HepG2 (cell line): Measurements from ENCODE around the gene VPS4B. TPM values are rescaled to one million over a fixed set of nuclear protein-coding genes. Genes with fewer than 3 reads are reported as not detected.

Experiments
- ASH2L ChIP-seq: fragments of 300-600, 200-600 bp; sonication (generic); IDR thresholded peaks from 2 replicates; pipeline ENCODE4 v1.7.0; 2017; ENCODE audit warnings: low read depth, mild to moderate bottlenecking, moderate library complexity, mixed read lengths, low read length; ENCODE audit not compliant: insufficient read length
- KMT2A ChIP-seq: sonication (generic); formaldehyde crosslinking; IDR thresholded peaks from 2 replicates; pipeline ENCODE4 v1.4.0; 2020; ENCODE audit warnings: missing genetic modification reagents
- PPARG ChIP-seq: conservative IDR thresholded peaks from 2 replicates; pipeline ENCODE4 v1.6.1; 2016; ENCODE audit warnings: missing biosample characterization, missing genetic modification reagents
- SAP130 ChIP-seq: IDR thresholded peaks from 2 replicates; pipeline ENCODE4 v1.6.1; 2016; ENCODE audit warnings: low read depth
- SRF ChIP-seq: IDR thresholded peaks from 2 replicates; pipeline ENCODE4 v1.6.1; 2011; ENCODE audit warnings: mild to moderate bottlenecking, low read depth, low read length, moderate library complexity
- ZNF451 ChIP-seq: sonication (generic); formaldehyde crosslinking; IDR thresholded peaks from 2 replicates; pipeline ENCODE4 v1.5.0; 2020; ENCODE audit warnings: mild to moderate bottlenecking, missing genetic modification reagents
- ZNF484 ChIP-seq: sonication (generic); formaldehyde crosslinking; IDR thresholded peaks from 2 replicates; pipeline ENCODE4 v1.5.1; 2020; ENCODE audit warnings: mild to moderate bottlenecking, low read depth, missing genetic modification reagents, borderline replicate concordance
- polyA plus RNA-seq, 8 experiments: library from polyadenylated mRNA; depleted of rRNA in 3 of 8; stranded (reverse) in 7 of 8; unstranded in 1 of 8; fragments of >200 nt; fragmentation: Illumina TruSeq in 4 of 8; extraction: Trizol in 4 of 8; gene quantifications; 2 replicates each; pipeline versions ENCODE4 v1.2.1 to v1.2.3, GENCODE V29; 2011 to 2016; ENCODE audit warnings: low read depth in 4 of 8, missing spikeins in 1 of 8, mixed read lengths in 1 of 8; ENCODE audit not compliant: insufficient read depth in 1 of 8
- total RNA-seq, 5 experiments: library from RNA; depleted of rRNA; stranded (reverse); fragments of >200 nt; fragmentation: Illumina TruSeq; extraction: Trizol; gene quantifications; 2 replicates each; pipeline ENCODE4 v1.2.3, GENCODE V29; 2016; ENCODE audit warnings: low read depth in 1 of 5
- TF ChIP-seq, protein P1 (sequence below): sonication (generic); formaldehyde crosslinking; IDR thresholded peaks from 2 replicates; pipeline ENCODE4 v1.4.0; 2020; ENCODE audit warnings: mild to moderate bottlenecking, missing genetic modification reagents
- TF ChIP-seq, protein P2 (sequence below): sonication (generic); formaldehyde crosslinking; IDR thresholded peaks from 2 replicates; pipeline ENCODE4 v1.8.1; 2023; ENCODE audit warnings: mild to moderate bottlenecking, missing genetic modification reagents
- TF ChIP-seq, protein P3 (sequence below): sonication (generic); formaldehyde crosslinking; IDR thresholded peaks from 2 replicates; pipeline ENCODE4 v1.4.0; 2020; ENCODE audit warnings: mild to moderate bottlenecking, missing genetic modification reagents, borderline replicate concordance
- TF ChIP-seq, protein P4 (sequence below): sonication (generic); formaldehyde crosslinking; IDR thresholded peaks from 2 replicates; pipeline ENCODE4 v1.8.0; 2022; ENCODE audit warnings: missing genetic modification reagents, mild to moderate bottlenecking, inconsistent platforms, borderline replicate concordance
- TF ChIP-seq, protein P5 (sequence below): sonication (generic); formaldehyde crosslinking; IDR thresholded peaks from 2 replicates; pipeline ENCODE4 v1.4.0; 2020; ENCODE audit warnings: mild to moderate bottlenecking, missing genetic modification reagents
- TF ChIP-seq, protein P6 (sequence below): sonication (generic); formaldehyde crosslinking; IDR thresholded peaks from 2 replicates; pipeline ENCODE4 v1.8.0; 2022; ENCODE audit warnings: mild to moderate bottlenecking, missing genetic modification reagents, moderate library complexity

VPS4B gene
- total and polyA plus RNA-seq, 2 of the 13 experiments (the other 11 are each of a cell fraction or from before 2014, with no cell fraction given): 12.8 to 25.9 TPM

DNA sequence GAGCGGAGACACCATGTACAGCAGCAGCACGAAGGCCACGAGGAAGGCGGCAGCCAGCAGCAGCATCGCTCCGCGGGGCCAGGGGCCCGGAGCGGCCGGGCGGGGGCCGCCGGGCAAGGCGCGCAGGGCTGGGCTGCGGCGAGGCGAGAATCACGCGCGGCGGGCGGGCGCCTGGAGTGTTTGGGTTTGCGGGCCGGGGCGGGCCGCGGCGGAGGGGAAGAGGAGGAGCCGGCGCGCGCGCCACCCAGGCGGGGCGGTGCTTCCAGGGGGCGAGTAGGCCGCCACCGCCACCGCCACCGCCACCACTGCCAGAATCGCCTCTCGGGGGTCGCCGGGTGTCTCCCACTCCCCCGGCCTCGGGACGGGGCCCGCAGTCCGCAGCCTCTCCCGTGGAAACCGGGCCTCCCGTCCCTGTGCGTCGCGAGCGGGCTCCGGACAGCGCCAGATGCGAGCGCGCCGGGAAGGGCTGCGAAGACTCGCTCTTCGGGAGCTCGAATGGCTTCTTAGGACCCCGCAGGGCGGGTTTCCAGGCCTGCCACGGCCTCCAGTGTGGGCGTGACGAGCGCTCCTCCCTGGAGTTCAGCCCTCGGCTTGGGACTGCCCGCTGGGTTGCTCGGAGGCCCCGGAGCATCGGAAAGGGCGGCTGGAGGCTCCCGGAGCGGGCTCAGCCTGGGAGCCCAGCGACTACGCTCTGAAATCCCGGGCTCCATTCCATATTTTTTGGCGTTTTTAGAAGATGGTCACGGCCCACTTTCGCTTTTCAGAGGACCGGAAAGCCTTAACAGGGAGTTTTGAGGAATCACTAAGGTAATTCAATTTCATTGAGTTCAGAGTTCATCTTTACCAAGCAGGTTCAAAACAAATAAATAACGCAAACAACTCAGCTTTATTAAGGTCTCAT lies 55.0 kb downstream of the VPS4B start, which contains the start of gene KDSR (continued):
- TF ChIP-seq SAP130 (CRISPR knock-in tag) (peak; percentile 79), PPARG (CRISPR knock-in tag) (peak; percentile 22; the same call in 1 of the 2 replicates), ASH2L (peak; percentile 70), ZNF451 (no peak), ZNF484 (no peak), SRF (peak; percentile 99), KMT2A (CRISPR knock-in tag) (peak; percentile 71)
- TF ChIP-seq, protein P1, sequence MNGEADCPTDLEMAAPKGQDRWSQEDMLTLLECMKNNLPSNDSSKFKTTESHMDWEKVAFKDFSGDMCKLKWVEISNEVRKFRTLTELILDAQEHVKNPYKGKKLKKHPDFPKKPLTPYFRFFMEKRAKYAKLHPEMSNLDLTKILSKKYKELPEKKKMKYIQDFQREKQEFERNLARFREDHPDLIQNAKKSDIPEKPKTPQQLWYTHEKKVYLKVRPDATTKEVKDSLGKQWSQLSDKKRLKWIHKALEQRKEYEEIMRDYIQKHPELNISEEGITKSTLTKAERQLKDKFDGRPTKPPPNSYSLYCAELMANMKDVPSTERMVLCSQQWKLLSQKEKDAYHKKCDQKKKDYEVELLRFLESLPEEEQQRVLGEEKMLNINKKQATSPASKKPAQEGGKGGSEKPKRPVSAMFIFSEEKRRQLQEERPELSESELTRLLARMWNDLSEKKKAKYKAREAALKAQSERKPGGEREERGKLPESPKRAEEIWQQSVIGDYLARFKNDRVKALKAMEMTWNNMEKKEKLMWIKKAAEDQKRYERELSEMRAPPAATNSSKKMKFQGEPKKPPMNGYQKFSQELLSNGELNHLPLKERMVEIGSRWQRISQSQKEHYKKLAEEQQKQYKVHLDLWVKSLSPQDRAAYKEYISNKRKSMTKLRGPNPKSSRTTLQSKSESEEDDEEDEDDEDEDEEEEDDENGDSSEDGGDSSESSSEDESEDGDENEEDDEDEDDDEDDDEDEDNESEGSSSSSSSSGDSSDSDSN (CRISPR knock-in tag): peak; percentile 87
- TF ChIP-seq, protein P2, sequence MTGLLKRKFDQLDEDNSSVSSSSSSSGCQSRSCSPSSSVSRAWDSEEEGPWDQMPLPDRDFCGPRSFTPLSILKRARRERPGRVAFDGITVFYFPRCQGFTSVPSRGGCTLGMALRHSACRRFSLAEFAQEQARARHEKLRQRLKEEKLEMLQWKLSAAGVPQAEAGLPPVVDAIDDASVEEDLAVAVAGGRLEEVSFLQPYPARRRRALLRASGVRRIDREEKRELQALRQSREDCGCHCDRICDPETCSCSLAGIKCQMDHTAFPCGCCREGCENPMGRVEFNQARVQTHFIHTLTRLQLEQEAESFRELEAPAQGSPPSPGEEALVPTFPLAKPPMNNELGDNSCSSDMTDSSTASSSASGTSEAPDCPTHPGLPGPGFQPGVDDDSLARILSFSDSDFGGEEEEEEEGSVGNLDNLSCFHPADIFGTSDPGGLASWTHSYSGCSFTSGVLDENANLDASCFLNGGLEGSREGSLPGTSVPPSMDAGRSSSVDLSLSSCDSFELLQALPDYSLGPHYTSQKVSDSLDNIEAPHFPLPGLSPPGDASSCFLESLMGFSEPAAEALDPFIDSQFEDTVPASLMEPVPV (CRISPR knock-in tag): peak; percentile 94; the same call in 1 of the 2 replicates
- TF ChIP-seq, protein P3, sequence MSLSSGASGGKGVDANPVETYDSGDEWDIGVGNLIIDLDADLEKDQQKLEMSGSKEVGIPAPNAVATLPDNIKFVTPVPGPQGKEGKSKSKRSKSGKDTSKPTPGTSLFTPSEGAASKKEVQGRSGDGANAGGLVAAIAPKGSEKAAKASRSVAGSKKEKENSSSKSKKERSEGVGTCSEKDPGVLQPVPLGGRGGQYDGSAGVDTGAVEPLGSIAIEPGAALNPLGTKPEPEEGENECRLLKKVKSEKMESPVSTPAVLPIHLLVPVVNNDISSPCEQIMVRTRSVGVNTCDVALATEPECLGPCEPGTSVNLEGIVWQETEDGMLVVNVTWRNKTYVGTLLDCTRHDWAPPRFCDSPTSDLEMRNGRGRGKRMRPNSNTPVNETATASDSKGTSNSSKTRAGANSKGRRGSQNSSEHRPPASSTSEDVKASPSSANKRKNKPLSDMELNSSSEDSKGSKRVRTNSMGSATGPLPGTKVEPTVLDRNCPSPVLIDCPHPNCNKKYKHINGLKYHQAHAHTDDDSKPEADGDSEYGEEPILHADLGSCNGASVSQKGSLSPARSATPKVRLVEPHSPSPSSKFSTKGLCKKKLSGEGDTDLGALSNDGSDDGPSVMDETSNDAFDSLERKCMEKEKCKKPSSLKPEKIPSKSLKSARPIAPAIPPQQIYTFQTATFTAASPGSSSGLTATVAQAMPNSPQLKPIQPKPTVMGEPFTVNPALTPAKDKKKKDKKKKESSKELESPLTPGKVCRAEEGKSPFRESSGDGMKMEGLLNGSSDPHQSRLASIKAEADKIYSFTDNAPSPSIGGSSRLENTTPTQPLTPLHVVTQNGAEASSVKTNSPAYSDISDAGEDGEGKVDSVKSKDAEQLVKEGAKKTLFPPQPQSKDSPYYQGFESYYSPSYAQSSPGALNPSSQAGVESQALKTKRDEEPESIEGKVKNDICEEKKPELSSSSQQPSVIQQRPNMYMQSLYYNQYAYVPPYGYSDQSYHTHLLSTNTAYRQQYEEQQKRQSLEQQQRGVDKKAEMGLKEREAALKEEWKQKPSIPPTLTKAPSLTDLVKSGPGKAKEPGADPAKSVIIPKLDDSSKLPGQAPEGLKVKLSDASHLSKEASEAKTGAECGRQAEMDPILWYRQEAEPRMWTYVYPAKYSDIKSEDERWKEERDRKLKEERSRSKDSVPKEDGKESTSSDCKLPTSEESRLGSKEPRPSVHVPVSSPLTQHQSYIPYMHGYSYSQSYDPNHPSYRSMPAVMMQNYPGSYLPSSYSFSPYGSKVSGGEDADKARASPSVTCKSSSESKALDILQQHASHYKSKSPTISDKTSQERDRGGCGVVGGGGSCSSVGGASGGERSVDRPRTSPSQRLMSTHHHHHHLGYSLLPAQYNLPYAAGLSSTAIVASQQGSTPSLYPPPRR (CRISPR knock-in tag): 0 out of 2 replicates have a peak, but pooled peaks have one; percentile 2
- TF ChIP-seq, protein P4, sequence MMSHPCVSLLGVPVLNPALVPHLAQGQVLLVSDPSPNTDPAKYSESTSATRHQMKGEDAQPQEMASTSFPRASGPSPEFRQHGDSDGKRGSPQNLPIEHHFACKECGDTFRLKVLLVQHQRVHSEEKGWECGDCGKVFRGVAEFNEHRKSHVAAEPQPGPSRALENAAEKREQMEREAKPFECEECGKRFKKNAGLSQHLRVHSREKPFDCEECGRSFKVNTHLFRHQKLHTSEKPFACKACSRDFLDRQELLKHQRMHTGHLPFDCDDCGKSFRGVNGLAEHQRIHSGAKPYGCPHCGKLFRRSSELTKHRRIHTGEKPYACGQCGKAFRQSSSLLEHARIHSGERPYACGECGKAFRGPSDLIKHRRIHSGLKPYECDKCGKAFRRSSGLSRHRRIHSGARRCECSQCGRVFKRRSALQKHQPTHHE (CRISPR knock-in tag): peak; percentile 79; the same call in 1 of the 2 replicates
- TF ChIP-seq, protein P5, sequence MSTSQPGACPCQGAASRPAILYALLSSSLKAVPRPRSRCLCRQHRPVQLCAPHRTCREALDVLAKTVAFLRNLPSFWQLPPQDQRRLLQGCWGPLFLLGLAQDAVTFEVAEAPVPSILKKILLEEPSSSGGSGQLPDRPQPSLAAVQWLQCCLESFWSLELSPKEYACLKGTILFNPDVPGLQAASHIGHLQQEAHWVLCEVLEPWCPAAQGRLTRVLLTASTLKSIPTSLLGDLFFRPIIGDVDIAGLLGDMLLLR (CRISPR knock-in tag): no peak
- TF ChIP-seq, protein P6, sequence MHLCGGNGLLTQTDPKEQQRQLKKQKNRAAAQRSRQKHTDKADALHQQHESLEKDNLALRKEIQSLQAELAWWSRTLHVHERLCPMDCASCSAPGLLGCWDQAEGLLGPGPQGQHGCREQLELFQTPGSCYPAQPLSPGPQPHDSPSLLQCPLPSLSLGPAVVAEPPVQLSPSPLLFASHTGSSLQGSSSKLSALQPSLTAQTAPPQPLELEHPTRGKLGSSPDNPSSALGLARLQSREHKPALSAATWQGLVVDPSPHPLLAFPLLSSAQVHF (CRISPR knock-in tag): 0 out of 2 replicates have a peak, but pooled peaks have one; percentile 48
